WI38 (cell line): ENCODE measurements around the gene UGT1A6.

ENCODE experiments used
- H3K4me3 ChIP-seq: 2 replicates; pipeline ENCODE4 v1.5.1; 2011; ENCODE audit warnings: low read depth, mild to moderate bottlenecking, control low read depth, low read length
- TF ChIP-seq, protein P1 (sequence below): IDR thresholded peaks from 2 replicates; pipeline ENCODE4 v1.5.1; 2012; ENCODE audit warnings: low read depth, mild to moderate bottlenecking, control low read depth, low read length

Gene UGT1A6

DNA sequence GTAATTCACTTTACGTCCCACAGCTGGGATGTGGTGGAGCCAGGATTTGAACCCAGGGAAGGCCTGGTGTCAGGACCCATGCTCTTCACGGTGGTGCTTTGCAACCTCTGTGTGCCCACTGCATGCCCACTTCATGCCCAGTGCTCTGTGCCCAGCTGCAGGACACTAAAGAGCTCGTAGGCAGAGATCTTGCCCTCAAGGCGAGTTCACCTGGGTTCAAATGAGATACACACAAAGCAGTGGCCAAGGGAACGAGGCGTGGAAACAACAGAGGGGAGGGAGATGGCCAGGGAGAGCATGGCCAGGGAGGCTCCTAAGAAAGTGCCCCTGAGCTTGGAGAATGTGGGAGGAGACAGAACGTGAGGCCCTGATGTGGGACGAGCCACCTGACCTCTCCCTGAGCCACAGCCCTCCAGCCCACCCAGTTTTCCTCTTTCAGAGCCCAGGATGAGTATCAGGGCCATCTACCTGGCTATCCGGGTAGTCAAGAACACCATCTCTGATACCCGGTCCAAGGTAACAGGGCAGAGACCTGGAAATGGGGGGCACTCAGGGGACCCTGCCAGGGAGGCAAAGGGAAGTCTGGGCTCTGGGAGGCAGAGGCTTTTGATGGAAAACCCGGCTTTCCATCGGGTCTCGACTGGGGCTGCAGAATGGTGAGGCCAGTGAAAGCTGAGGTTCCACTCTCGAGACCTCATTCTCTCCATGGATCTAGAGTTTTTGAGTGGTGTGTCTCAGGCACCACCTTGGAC, 105.8 kb downstream of the UGT1A6 start:
- H3K4me3 ChIP-seq: no peak overlapping the region
- TF ChIP-seq, protein P1, sequence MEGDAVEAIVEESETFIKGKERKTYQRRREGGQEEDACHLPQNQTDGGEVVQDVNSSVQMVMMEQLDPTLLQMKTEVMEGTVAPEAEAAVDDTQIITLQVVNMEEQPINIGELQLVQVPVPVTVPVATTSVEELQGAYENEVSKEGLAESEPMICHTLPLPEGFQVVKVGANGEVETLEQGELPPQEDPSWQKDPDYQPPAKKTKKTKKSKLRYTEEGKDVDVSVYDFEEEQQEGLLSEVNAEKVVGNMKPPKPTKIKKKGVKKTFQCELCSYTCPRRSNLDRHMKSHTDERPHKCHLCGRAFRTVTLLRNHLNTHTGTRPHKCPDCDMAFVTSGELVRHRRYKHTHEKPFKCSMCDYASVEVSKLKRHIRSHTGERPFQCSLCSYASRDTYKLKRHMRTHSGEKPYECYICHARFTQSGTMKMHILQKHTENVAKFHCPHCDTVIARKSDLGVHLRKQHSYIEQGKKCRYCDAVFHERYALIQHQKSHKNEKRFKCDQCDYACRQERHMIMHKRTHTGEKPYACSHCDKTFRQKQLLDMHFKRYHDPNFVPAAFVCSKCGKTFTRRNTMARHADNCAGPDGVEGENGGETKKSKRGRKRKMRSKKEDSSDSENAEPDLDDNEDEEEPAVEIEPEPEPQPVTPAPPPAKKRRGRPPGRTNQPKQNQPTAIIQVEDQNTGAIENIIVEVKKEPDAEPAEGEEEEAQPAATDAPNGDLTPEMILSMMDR: no peak

DNA sequence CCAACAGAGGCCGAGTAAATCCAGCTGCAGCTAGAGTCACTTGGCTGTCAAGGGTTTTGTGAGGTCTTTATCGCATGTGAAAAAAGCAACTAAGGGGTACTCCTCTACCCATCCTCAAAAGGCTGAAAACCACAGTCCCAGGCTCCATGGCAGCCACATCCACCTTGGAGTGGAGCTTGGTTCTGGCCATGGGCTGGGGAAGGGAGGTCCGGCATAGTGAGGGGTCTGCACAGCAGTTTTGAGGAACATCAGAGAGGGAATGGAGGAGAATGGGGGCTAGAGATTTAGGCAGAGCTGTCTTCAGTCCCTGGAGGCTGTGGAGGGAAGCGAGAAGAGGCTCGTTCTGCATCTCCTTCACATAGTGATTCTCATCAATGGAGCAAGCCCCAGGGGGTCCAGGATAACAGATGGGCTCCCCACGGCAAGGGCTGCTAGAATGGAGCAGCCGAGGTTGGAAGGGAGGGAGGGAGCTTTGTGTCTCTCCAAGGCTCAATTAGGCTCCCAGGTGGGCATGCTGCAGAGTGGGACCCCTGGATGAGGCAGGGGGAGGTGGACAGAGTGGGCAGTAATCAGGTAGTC, 106.5 kb downstream of the UGT1A6 start:
- TF ChIP-seq, protein P1: no peak
- no peak overlapping the region for H3K4me3 ChIP-seq

DNA sequence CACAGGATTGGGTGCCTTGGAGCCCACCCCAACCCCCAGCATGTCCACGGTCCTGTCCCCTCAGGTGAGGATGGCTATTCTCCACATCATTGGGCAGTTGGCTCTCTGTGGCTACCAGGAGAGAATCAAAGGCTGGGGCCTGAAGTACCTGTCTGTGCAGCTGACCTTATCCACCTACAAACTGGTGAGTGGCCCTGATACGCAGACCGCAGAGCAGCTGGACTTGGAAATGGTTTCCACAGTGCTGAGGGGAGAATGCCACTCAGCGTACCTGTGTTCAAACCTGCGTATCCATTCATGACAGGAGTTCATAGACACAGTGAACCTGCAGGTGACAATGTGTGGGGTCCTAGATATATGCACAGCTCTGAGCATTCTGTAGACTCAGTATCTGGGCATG, 107.0 kb downstream of the UGT1A6 start:
- H3K4me3 ChIP-seq: no peak overlapping the region
- TF ChIP-seq, protein P1: no peak

DNA sequence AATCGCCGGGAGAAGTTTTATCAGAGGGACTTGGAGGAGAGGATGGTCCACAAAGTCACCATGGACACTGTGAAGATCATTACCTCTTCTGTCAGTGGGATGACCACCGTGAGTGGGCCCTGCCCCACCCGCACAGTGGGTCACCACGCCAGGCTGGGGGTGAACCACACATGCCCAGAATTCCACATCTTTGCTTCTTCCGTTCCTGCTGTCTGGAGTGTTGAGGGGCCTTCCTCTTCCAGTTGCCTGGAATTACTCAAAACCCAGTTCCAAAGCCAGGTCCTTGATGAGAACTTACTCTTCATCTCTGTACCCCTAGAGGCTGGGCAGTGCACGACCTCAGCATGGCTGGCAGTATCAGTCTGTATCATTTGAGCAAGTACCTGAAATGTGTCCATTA, 107.5 kb downstream of the UGT1A6 start:
- TF ChIP-seq, protein P1: no peak

DNA sequence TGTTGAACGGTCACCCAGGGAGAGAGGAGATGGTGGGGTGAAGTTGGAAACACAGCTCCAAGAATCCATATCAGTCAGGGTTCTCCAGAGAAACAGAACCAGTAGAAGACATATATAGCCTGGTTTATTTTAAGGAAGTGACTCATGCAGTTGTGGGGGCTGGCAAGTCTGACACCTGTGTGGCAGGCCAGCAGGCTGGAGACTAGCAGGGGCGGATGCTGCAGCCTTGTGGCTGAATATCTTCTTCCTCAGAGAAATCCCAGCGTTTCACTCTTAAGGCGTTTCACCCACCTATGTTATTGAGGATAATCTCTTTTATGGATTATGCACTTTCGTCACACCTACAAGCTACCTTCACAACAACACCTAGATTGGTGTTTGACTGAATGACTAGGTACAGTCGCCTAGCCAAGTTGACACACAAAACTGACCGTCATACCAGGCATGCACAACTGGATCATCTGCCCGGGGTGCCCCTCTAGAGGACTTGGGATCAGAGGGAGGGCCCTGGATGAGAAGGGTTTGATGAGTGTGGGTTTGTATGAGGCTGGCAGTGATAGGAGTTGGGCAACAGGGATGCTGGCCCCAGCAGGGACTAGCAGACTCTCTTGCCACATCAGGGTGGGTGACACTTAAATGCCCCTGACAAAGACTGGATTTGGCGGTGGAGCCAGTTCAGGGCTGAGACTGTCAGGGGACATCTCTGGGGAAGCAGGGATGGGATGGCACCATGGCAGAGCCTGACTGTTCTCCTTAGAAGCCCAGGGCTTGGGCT, 108.9 kb downstream of the UGT1A6 start:
- TF ChIP-seq, protein P1: no peak
- no peak overlapping the region for H3K4me3 ChIP-seq

More for the DNA sequence above, 107.5 kb downstream of the UGT1A6 start:
- no peak overlapping the region for H3K4me3 ChIP-seq

DNA sequence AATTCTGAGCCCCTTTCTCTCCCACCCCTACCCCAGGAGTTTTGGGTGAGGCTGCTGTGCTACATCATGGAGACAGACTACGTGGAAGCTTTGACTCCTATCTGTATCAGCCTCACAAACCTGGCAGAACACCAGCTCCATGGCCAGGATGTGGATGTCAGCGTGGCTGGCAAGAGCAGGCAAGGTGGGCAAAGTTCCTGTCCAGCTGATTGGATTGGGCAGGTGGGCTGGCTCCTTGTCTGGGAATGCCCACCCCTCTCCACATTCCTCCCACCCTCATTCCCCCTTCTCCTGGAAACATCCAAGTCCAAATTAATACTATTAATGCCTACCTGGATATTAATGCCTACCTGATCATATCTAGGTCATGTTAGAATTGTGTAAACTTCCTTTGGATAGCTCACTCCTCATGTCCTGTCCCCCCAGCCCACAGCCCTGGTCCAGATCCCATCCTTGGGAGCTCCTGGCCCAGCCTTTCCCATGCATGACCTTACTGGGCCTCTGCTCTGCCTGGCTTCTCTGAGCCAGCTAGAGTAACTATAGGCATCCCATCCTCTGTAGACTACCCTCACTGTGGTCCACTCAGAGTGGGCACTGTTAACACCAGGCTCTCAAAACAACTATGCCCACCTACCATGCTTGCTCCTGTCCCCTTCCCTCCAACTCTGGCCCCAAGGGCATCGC, 109.6 kb downstream of the UGT1A6 start:
- H3K4me3 ChIP-seq: no peak overlapping the region
- TF ChIP-seq, protein P1: no peak
